Activated CD4-positive, alpha-beta memory T cell treated with anti-CD3 and anti-CD28 coated beads for 36 hours (primary cell): ENCODE results near the gene KLRC3. TPM values are rescaled to one million over a fixed set of nuclear protein-coding genes. Genes with fewer than 3 reads are reported as not detected.
"Not testable (repeated sequence)": the region's sequence is repeated elsewhere in the genome, so short reads cannot be mapped to it uniquely, and the experiment has no call there.

Experiments used
- CTCF ChIA-PET: fragments of 350-600 bp; sonication (Branson Sonifier 250); formaldehyde crosslinking; loops from one replicate; lab custom pipeline; 2021; ENCODE audit warnings: antibody characterized with exemption, inconsistent platforms; lab: Charles Lee
- POLR2A ChIA-PET: fragments of 350-600 bp; sonication (Branson Sonifier 250); formaldehyde crosslinking; loops from one replicate; lab custom pipeline; 2021; ENCODE audit warnings: antibody characterized with exemption; lab: Charles Lee
- DNase-seq: peaks from one replicate; pipeline ENCODE4 v3.0.0-alpha.2; 2020
- H3K27ac Mint-ChIP-seq: one replicate; pipeline ENCODE4 v1.8.0; 2021; ENCODE audit warnings: mixed read lengths
- H3K27me3 Mint-ChIP-seq: one replicate; pipeline ENCODE4 v1.8.0; 2021; ENCODE audit warnings: mixed read lengths
- H3K36me3 Mint-ChIP-seq: one replicate; pipeline ENCODE4 v1.8.0; 2021; ENCODE audit warnings: mixed read lengths
- H3K4me1 Mint-ChIP-seq: one replicate; pipeline ENCODE4 v1.8.0; 2021; ENCODE audit warnings: low read depth, mixed read lengths
- H3K4me3 Mint-ChIP-seq: one replicate; pipeline ENCODE4 v1.8.0; 2021; ENCODE audit warnings: mild to moderate bottlenecking, mixed read lengths
- H3K9me3 Mint-ChIP-seq: one replicate; pipeline ENCODE4 v1.8.0; 2021; ENCODE audit warnings: mixed read lengths
- intact Hi-C: fragments of 100-400 bp; cut with micrococcal nuclease; formaldehyde crosslinking; loops from one replicate; pipeline ENCODE4 v1.15.1; 2023
- total RNA-seq, 2 experiments: library from RNA; stranded (reverse); gene quantifications; one replicate each; pipeline ENCODE4 v1.2.3, GENCODE V29; 2021

Gene KLRC3
- total RNA-seq, 2 experiments from 2014 or later = not detected

GRCh38 chr12:10381928-10382628, 38.3 kb downstream of the KLRC3 start:
- Mint-ChIP-seq H3K36me3 (no peaks in the 10 kb centered on the region), H3K27ac (no peak overlapping the region), H3K4me3 (no peak overlapping the region), H3K4me1 (no peaks in the 10 kb centered on the region), H3K9me3 (peaks cover 2% of the 10 kb centered on the region), H3K27me3 (peaks cover 16% of the 10 kb centered on the region)
- CTCF ChIA-PET = no interaction called here
- DNase-seq = no peak
- intact Hi-C loops = no loop called here
- POLR2A ChIA-PET = no interaction called here

- POLR2A ChIA-PET, intact Hi-C loops, H3K27ac Mint-ChIP-seq, CTCF ChIA-PET, DNase-seq, H3K9me3 Mint-ChIP-seq, H3K4me3 Mint-ChIP-seq, H3K36me3 Mint-ChIP-seq, H3K4me1 Mint-ChIP-seq: not testable (repeated sequence)
- peaks cover 14% of the 10 kb centered on the region for H3K27me3 Mint-ChIP-seq
Measured at GRCh38 chr12:10378737-10379136, 41.7 kb downstream of the KLRC3 start.

GRCh38 chr12:10374624-10375018, 45.8 kb downstream of the KLRC3 start:
- Mint-ChIP-seq H3K36me3 (no peaks in the 10 kb centered on the region), H3K27ac (no peak overlapping the region), H3K4me1 (peaks cover 4% of the 10 kb centered on the region), H3K9me3 (no peaks in the 10 kb centered on the region), H3K4me3 (no peak overlapping the region), H3K27me3 (peaks cover 3% of the 10 kb centered on the region)
- POLR2A ChIA-PET = no interaction called here
- intact Hi-C loops = no loop called here
- DNase-seq = no peak
- CTCF ChIA-PET = no interaction called here

GRCh38 chr12:10372559-10372958, 47.8 kb downstream of the KLRC3 start:
- ChIA-PET POLR2A (no interaction called here), CTCF (no interaction called here)
- DNase-seq = no peak
- H3K9me3 Mint-ChIP-seq = peaks cover 4% of the 10 kb centered on the region
- peaks cover 5% of the 10 kb centered on the region for H3K27me3 Mint-ChIP-seq
- H3K4me3 Mint-ChIP-seq = no peak overlapping the region
- intact Hi-C loops = no loop called here
- peaks cover 4% of the 10 kb centered on the region for H3K4me1 Mint-ChIP-seq
- H3K27ac Mint-ChIP-seq = no peak overlapping the region
- H3K36me3 Mint-ChIP-seq = peaks cover 4% of the 10 kb centered on the region

GRCh38 chr12:10371893-10372535, 48.4 kb downstream of the KLRC3 start:
- DNase-seq, H3K9me3 Mint-ChIP-seq, H3K4me3 Mint-ChIP-seq, CTCF ChIA-PET, H3K4me1 Mint-ChIP-seq, POLR2A ChIA-PET, intact Hi-C loops, H3K36me3 Mint-ChIP-seq, H3K27ac Mint-ChIP-seq, H3K27me3 Mint-ChIP-seq: not testable (repeated sequence)

- Mint-ChIP-seq H3K27ac (no peak overlapping the region), H3K9me3 (peaks cover 4% of the 10 kb centered on the region), H3K4me1 (peaks cover 4% of the 10 kb centered on the region), H3K4me3 (no peak overlapping the region), H3K36me3 (peaks cover 4% of the 10 kb centered on the region), H3K27me3 (peaks cover 3% of the 10 kb centered on the region)
- POLR2A ChIA-PET = no interaction called here
- DNase-seq = no peak
- intact Hi-C loops = no loop called here
- CTCF ChIA-PET = no interaction called here
Measured at GRCh38 chr12:10369557-10370415, 50.6 kb downstream of the KLRC3 start.

- Mint-ChIP-seq H3K36me3 (peaks cover 4% of the 10 kb centered on the region), H3K9me3 (peaks cover 4% of the 10 kb centered on the region), H3K4me3 (no peak overlapping the region), H3K27ac (no peak overlapping the region), H3K4me1 (peaks cover 4% of the 10 kb centered on the region), H3K27me3 (peaks cover 3% of the 10 kb centered on the region)
- ChIA-PET CTCF (no interaction called here), POLR2A (no interaction called here)
- intact Hi-C loops = no loop called here
- no peak for DNase-seq
Measured at GRCh38 chr12:10368206-10369171, 51.9 kb downstream of the KLRC3 start.

GRCh38 chr12:10367714-10368113, 52.7 kb downstream of the KLRC3 start:
- H3K4me1 Mint-ChIP-seq, DNase-seq, H3K27ac Mint-ChIP-seq, H3K27me3 Mint-ChIP-seq, H3K9me3 Mint-ChIP-seq, POLR2A ChIA-PET, H3K36me3 Mint-ChIP-seq, H3K4me3 Mint-ChIP-seq, intact Hi-C loops, CTCF ChIA-PET: not testable (repeated sequence)

GRCh38 chr12:10366875-10367274, 53.5 kb downstream of the KLRC3 start:
- intact Hi-C loops = no loop called here
- Mint-ChIP-seq H3K4me1 (no peaks in the 10 kb centered on the region), H3K27ac (no peak overlapping the region), H3K27me3 (peaks cover 3% of the 10 kb centered on the region), H3K9me3 (peaks cover 4% of the 10 kb centered on the region), H3K36me3 (peaks cover 4% of the 10 kb centered on the region), H3K4me3 (no peak overlapping the region)
- POLR2A ChIA-PET = interaction anchor here (0.6 kb wide), 1 partner anchor 117 kb away, joined by 3 read pairs; no protein-coding TSS in a partner anchor
- CTCF ChIA-PET = no interaction called here
- no peak for DNase-seq

GRCh38 chr12:10365696-10366405, 54.5 kb downstream of the KLRC3 start:
- Mint-ChIP-seq H3K36me3 (peaks cover 4% of the 10 kb centered on the region), H3K27ac (no peak overlapping the region), H3K4me3 (no peak overlapping the region), H3K9me3 (peaks cover 4% of the 10 kb centered on the region), H3K27me3 (peaks cover 2% of the 10 kb centered on the region), H3K4me1 (no peaks in the 10 kb centered on the region)
- no peak for DNase-seq
- ChIA-PET CTCF (interaction anchor here (0.9 to 1.3 kb wide), 2 partner anchors 196 to 247 kb away, joined by 3 read pairs; no protein-coding TSS in a partner anchor), POLR2A (no interaction called here)
- intact Hi-C loops = loop anchor here (2.0 kb wide), 2 partner anchors 35 to 45 kb away; no protein-coding TSS in a partner anchor
